Measurements from ENCODE around the gene APOBEC2.

Gene APOBEC2

DNA sequence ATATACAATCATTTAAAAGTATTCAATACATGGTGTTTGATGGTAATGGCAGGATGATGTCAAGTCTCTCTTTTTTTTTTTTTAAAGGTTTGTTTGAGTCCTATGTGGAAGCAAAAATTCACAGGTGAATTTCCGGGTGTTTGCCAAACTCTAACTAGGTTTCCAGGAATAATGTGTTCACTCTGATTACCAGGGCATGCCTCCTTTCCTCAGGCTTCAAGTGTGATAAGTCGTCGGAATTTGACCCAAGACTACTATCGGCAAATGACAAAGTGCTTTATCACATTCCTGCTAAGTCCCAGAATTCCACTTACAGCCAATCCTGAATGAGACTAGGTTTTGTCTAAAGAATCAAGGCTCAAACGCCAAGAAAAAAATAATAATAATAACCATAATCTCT, 11.8 kb downstream of the APOBEC2 start:
- H3K4me1 Mint-ChIP-seq: peaks cover 8% of the 10 kb centered on the region
- no peak overlapping the region for H3K4me3 Mint-ChIP-seq
- no peak overlapping the region for H3K27ac Mint-ChIP-seq
- H3K27me3 Mint-ChIP-seq: no peaks in the 10 kb centered on the region
- no peaks in the 10 kb centered on the region for H3K9me3 Mint-ChIP-seq
- ATAC-seq: no peak
- H3K36me3 Mint-ChIP-seq: peaks cover 54% of the 10 kb centered on the region

DNA sequence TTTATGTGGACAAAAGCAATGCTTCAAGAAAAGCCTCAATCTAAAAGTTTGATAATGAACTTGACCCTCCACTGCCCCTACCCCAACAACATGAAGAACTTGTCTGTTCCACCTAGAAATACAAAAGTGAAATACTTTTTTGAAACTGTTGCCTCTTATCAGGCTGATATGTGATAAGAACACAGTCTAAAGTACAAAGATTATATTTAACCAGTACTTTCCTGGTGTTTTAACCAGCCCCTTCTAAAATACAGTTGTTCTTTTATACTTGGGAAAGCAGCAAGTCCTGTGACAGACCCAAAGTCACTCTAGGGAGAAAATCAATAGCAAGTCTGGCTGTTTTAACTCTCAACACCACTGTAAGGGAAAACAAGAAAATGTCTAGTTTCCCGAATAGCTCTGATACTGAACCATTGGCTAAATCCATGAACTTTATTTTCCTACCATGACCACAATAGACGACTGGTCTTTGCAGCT, 12.6 kb downstream of the APOBEC2 start:
- Mint-ChIP-seq H3K4me1 (peaks cover 12% of the 10 kb centered on the region), H3K36me3 (peaks cover 47% of the 10 kb centered on the region), H3K27me3 (no peaks in the 10 kb centered on the region), H3K27ac (no peak overlapping the region), H3K9me3 (no peaks in the 10 kb centered on the region), H3K4me3 (no peak overlapping the region)
- ATAC-seq: no peak

DNA sequence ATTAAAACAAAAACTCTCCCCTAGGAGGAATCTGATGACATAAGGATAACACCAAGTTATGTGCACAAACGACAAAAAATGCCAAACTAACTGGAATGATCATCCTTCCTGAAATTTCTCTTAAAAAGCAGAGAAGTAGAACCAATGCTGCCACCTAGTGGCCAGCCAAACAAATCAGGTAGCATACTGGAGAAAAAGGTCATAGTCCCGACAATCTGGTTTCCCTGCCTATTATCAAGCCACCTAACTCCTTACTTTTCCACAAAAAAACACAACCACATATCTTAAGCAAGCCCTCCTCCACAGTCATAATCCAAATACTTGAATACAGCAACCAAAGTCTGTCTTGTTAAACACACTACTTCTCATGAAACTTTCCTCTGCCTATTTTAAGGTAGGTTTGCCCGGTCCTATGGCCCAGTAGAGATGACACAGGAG, 13.9 kb downstream of the APOBEC2 start:
- H3K36me3 Mint-ChIP-seq: peaks cover 34% of the 10 kb centered on the region
- no peak overlapping the region for H3K4me3 Mint-ChIP-seq
- no peak for ATAC-seq
- no peaks in the 10 kb centered on the region for H3K27me3 Mint-ChIP-seq
- H3K9me3 Mint-ChIP-seq: no peaks in the 10 kb centered on the region
- H3K27ac Mint-ChIP-seq: no peak overlapping the region
- peaks cover 21% of the 10 kb centered on the region for H3K4me1 Mint-ChIP-seq

DNA sequence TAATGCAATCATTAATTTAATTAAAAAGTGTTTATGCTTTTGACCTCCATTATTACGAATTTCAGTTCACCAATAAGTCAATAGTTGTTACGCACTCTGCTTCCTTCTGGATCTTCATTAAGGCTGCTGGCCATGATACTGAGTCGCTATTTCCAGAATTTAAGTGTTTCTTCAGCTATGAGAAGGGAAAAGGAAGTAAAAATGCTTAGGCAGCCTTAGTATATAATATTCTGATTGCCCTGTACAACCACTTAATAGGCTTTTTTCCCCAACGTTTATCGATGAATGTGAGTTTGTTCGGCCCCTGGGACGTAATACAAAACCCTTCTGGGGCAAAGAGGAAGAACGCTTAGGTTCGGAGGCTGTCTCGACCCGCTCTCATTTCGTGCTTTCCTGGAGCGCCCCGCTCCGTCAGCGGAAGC, 18.5 kb downstream of the APOBEC2 start:
- no peaks in the 10 kb centered on the region for H3K9me3 Mint-ChIP-seq
- H3K4me1 Mint-ChIP-seq: peaks cover 48% of the 10 kb centered on the region
- H3K27ac Mint-ChIP-seq: peak overlapping the region; percentile 97
- peaks cover 25% of the 10 kb centered on the region for H3K36me3 Mint-ChIP-seq
- peak overlapping the region; percentile 98 for H3K4me3 Mint-ChIP-seq
- ATAC-seq: no peak
- no peaks in the 10 kb centered on the region for H3K27me3 Mint-ChIP-seq

DNA sequence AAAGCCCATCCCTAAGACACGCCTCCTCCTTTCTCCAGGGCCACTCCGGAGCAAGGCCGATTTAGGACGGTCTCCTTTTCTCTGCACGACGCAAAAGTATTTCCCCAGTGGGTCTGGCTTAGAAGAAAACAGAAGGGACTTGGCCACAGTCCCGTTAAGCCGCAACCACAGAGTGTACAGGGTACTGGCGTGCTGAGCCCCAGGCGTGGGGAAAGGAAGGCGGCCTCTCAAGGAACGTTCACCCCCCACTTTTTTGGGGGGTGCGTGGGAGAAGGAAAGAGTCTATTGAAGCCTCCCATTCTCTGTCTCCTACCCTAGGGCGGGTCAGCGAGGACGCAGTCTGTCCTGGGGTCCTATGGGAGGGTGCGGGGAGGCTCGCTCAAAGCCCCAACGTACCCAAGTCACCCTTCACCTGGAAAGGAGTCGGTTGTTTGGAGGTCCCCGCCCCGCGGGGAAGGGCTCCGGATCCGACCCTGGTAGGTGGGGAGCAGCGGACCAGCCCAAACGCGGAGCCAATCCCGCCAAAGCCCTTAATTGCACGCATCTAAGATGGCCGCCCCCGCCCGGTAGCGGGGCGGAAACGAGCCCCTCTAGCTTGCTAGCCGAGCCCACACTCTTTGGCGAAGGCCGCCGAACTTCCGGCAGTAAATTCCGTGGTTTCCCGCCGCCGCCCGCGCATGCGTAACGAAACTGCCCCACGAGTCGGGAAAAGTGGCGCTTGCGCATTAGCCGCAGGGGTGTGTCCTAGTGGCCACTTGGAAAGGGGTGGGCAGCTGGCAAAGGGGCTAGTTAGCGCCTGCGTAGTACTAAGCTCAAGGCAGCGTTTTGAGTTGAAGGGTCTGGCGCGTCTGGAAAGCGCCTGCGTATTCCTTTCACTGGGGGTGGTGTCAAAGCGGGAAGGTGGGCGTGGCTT, 19.2 kb downstream of the APOBEC2 start, which contains the start of gene OARD1:
Gene OARD1 (minus strand): TSS at position 434 of the 913 bp plus-strand sequence. CDS start 722 bp downstream, outside the sequence.
- peak; percentile 89 for ATAC-seq
- peaks cover 18% of the 10 kb centered on the region for H3K36me3 Mint-ChIP-seq
- no peaks in the 10 kb centered on the region for H3K27me3 Mint-ChIP-seq
- H3K4me3 Mint-ChIP-seq: peak within 1 kb of the TSS; percentile 98
- H3K9me3 Mint-ChIP-seq: no peaks in the 10 kb centered on the region
- peaks cover 44% of the 10 kb centered on the region for H3K4me1 Mint-ChIP-seq
- peak within 1 kb of the TSS; percentile 97 for H3K27ac Mint-ChIP-seq

DNA sequence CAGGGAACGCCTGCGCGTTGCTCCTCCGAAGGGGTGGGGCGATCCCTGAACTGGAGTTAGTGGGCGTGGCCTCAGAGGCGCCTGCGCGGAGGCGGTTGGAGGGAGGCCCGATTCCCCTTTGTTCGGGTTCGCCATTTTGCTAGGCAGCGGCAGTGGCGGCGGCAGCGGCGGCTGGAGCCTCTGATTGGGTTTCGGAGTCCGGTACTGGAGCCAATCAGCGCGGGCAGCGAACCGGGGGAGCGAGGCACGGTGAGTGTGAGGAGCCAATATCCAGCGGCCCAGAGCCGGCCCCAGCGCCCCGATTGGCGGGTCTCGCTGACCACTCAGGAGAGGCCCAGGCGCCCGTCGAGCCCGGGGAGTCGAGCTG, 19.8 kb downstream of the APOBEC2 start, which contains the start of gene NFYA:
Gene NFYA (plus strand): TSS at position 139 of the 367 bp plus-strand sequence. CDS start 6,116 bp downstream, outside the sequence.
- Mint-ChIP-seq H3K4me1 (peaks cover 43% of the 10 kb centered on the region), H3K27ac (peak within 1 kb of the TSS; percentile 97), H3K9me3 (no peaks in the 10 kb centered on the region), H3K27me3 (no peaks in the 10 kb centered on the region), H3K36me3 (peaks cover 12% of the 10 kb centered on the region), H3K4me3 (peak within 1 kb of the TSS; percentile 98)
- ATAC-seq: peak; percentile 89

DNA sequence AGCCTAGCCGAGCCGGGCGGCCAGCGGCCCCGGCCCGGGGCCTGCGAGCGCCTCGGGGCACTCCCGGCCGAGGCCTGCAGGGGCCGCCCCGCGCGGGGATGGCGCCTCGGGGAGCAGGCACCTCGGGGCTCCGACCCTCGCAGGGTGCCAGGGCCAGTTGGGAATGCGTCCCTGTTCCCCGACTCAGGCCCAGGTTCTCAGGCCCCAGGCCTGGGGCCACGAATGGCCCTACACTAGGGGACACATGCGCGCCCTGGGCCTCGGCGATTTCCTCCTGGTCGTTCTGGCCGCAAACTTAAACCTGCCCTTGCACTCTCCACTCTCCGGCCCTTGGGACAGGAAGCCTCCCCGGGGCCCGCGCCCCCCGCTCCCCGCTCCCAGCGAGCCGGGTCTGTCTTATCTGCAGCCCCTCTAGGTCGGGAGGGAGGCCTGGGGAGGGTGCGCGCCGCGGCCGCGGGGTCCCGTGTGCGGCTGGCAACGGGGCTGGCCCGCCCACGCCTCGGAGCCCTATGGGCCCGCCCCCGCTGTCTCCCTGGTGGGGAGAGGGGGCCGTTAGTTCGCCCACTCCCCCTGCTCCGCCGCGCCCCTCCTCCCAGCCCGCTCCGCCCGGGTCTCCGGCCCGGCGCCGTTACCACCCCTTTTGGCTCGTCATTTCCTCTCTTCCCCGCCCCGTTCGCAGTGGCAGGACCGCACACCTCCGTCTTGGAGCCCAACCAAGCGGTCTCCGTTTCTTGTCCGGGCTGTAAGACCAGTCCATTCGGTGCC, 20.4 kb downstream of the APOBEC2 start:
- peak overlapping the region; percentile 98 for H3K4me3 Mint-ChIP-seq
- peak overlapping the region; percentile 97 for H3K27ac Mint-ChIP-seq
- peaks cover 43% of the 10 kb centered on the region for H3K4me1 Mint-ChIP-seq
- peaks cover 9% of the 10 kb centered on the region for H3K36me3 Mint-ChIP-seq
- ATAC-seq: peak; percentile 49
- H3K9me3 Mint-ChIP-seq: no peaks in the 10 kb centered on the region
- H3K27me3 Mint-ChIP-seq: no peaks in the 10 kb centered on the region

DNA sequence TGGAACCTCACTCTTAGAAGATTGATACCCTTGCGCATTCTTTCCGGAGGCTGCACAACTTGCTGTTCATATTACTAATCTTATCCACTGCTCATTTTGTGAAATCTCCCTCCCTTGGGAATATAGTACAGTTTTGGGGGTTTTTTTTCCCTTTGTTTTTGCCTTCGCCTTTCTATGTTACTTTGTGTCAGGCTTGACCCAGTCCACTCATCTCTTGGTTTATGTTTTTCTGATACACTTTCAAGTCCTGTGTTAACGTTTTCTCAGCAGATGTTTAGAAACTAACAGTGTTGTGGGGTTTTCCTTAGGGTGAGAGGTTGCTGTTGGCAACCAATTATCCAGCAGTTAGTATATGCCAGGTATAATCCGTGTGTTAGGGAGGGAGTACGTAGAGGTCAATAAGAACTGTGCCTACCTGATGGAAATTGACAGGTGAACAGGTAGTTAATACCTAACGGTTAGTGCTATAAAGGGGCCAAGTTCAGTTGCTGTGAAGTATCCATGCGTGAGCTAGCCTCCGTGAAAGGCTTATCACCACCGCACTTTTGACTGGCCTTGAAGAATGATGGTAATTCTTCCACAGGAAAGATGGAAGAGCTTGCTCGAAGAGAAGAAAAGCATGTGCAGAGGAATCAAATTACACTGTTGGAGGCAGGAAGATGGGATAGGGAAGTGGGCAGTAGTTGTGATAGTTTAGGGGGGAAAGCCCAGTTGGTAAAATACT, 21.1 kb downstream of the APOBEC2 start:
- Mint-ChIP-seq H3K36me3 (peaks cover 15% of the 10 kb centered on the region), H3K4me1 (peaks cover 48% of the 10 kb centered on the region), H3K4me3 (peak overlapping the region; percentile 92), H3K27me3 (no peaks in the 10 kb centered on the region), H3K27ac (peak overlapping the region; percentile 97), H3K9me3 (no peaks in the 10 kb centered on the region)
- ATAC-seq: no peak

DNA sequence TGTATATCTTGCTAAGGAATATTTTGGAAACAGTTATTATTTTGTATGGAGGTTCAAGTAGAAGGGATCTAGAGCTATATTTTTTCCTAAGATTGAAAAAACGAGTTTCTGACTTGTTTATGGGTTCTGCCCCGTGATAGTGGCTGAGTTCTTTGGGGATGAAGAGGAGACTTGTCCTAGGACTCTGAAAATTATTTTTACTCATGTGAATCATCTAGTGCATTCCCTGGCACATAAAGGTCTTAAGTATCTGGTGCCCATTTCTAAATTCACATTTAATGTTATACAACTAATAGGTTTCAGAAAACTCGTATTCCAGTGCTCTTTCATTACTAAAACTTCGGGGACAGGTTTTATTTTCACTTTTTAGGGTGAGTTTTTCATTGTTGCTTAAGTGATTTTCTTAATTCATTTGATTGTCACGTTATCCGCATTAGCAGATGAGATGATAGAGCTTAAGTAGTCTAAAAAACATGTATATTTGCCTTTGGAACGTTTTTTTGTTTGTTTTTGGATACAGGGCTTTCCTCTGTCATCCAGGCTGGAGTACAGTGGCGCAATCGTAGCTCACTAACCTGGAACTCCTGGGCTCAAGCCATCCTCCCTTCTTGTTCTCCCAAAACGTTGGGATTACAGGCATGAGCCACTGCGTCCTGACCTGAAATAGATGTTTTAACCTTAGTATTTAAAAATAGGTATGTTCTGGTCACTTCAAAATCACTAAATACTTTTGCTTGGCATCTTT, 21.9 kb downstream of the APOBEC2 start:
- Mint-ChIP-seq H3K27ac (peak overlapping the region; percentile 97), H3K9me3 (no peaks in the 10 kb centered on the region), H3K4me1 (peaks cover 53% of the 10 kb centered on the region), H3K27me3 (no peaks in the 10 kb centered on the region), H3K4me3 (peak overlapping the region; percentile 92), H3K36me3 (peaks cover 21% of the 10 kb centered on the region)
- ATAC-seq: no peak

DNA sequence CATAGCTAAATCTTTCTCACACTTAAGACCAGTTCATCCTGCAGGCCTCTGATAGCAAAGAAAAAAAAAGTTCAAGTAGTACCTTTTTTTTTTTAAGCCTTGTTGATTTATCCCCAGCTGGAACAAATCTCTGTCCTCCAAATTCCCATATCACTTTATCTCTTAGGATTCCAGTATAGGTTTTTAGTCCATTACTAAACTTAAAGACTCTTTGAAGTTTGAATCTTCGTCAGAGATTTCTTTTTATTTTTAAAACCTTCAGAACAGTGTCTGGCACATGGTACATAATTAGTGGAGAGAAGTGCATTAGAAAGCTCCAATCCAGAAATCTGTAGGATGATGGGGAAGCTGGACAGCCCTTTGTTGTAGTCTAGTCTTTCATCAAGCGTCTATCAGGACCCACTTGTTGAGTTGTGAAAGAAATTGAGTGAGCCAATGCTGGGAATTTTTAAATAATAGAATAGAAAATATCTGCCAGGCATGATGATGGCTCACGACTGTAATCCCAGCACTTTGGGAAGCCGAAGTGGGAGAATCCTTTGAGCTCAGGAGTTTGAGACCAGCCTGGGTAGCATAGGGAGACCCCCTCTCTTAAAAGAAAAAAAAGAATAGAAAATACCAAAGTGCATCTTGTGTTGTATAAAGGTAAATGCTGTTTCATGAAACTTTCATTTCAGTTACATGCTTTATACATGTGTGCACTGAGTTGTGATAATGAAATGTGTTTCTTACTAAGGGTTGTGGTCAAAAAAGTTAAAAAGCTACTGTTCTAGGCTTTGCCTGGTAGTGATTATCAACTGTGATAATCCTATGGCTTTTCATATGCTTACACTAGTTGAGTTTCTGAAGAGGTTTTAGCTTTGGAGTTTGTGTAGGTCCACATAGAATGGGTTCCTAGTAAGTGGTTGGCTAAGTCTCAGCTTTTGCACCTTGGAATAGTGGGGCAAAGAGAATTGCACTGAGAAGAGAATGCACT, 22.9 kb downstream of the APOBEC2 start:
- Mint-ChIP-seq H3K4me3 (no peak overlapping the region), H3K36me3 (peaks cover 32% of the 10 kb centered on the region), H3K9me3 (no peaks in the 10 kb centered on the region), H3K4me1 (peaks cover 57% of the 10 kb centered on the region), H3K27me3 (no peaks in the 10 kb centered on the region), H3K27ac (peak overlapping the region; percentile 35)
- no peak for ATAC-seq

DNA sequence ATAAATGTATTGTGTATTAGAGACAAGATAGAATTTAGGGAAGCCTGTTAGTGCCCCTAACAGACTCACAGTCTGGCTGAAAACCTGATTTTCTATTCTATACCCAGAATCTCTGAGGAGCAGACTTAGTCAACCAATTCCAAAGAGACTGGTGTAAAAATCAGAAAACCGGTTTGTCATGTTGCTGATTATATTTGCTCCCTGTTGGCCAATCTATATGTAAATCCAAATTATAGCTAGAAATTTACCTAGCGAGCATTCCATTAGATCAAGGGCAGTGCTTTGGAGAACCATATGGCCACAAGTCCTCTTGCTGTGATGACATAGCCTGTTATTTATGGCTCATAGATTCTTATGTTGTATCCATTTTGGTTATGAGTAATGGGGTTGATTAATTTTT, 24.5 kb downstream of the APOBEC2 start:
- Mint-ChIP-seq H3K4me3 (no peak overlapping the region), H3K36me3 (peaks cover 39% of the 10 kb centered on the region)

DNA sequence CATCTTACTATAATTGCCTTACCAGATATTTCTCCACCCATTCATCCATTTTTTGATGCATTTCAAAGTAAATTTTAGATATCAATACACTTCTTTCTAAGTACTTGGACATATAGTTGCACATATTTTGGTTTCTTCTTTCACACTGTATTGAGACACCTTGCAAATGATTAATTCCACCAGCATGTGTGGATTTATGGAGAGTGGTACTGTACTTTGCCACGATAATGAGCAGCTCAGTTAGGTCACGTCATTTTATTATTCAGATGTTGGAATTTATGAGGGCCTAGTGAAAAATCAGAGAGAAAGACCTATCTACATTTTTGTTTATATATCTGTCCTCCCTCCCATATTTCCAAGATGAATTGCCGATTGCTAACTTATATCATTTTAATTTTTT, 25.1 kb downstream of the APOBEC2 start:
- no peaks in the 10 kb centered on the region for H3K27me3 Mint-ChIP-seq
- no peaks in the 10 kb centered on the region for H3K9me3 Mint-ChIP-seq
- H3K4me1 Mint-ChIP-seq: peaks cover 62% of the 10 kb centered on the region
- H3K27ac Mint-ChIP-seq: no peak overlapping the region
- no peak overlapping the region for H3K4me3 Mint-ChIP-seq
- no peak for ATAC-seq
- peaks cover 44% of the 10 kb centered on the region for H3K36me3 Mint-ChIP-seq

More for the DNA sequence above, 24.5 kb downstream of the APOBEC2 start:
- ATAC-seq: no peak
- Mint-ChIP-seq H3K4me1 (peaks cover 60% of the 10 kb centered on the region), H3K27me3 (no peaks in the 10 kb centered on the region), H3K27ac (no peak overlapping the region), H3K9me3 (no peaks in the 10 kb centered on the region)

DNA sequence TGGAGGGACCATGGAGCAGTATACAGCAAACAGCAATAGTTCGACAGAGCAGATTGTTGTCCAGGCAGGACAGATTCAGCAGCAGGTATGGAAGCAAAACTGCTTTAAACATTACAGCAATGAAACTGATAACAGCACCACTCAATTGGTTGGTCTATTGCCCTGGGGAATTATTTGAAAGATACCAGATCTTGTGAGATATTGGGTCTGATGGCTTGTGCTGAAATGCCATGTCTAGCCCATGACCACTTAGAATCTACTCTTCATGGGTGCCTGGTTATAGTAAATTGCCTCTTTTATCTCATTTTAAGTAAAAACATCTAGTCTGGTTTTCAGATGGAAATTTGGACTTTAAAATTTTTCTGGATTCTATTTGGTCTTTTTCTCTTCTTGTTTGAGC, 26.1 kb downstream of the APOBEC2 start:
- Mint-ChIP-seq H3K9me3 (no peaks in the 10 kb centered on the region), H3K36me3 (peaks cover 47% of the 10 kb centered on the region), H3K4me1 (peaks cover 58% of the 10 kb centered on the region), H3K27me3 (no peaks in the 10 kb centered on the region), H3K27ac (no peak overlapping the region), H3K4me3 (no peak overlapping the region)
- ATAC-seq: no peak

All from stimulated activated memory B cell treated with anti-CD40 and anti-IgM and Interleukin-4, amounts not matched to agents 10 μg/mL and 1 μg/mL and 100 μg/mL, for 72 hours (primary cell).